Stromal cell of bone marrow (primary cell): Measurements from ENCODE around the gene STK32C.

Experiments
- DNase-seq: peaks from one replicate; pipeline ENCODE4 v3.0.0-alpha.2; 2012; ENCODE audit warnings: low read depth

STK32C gene

DNA sequence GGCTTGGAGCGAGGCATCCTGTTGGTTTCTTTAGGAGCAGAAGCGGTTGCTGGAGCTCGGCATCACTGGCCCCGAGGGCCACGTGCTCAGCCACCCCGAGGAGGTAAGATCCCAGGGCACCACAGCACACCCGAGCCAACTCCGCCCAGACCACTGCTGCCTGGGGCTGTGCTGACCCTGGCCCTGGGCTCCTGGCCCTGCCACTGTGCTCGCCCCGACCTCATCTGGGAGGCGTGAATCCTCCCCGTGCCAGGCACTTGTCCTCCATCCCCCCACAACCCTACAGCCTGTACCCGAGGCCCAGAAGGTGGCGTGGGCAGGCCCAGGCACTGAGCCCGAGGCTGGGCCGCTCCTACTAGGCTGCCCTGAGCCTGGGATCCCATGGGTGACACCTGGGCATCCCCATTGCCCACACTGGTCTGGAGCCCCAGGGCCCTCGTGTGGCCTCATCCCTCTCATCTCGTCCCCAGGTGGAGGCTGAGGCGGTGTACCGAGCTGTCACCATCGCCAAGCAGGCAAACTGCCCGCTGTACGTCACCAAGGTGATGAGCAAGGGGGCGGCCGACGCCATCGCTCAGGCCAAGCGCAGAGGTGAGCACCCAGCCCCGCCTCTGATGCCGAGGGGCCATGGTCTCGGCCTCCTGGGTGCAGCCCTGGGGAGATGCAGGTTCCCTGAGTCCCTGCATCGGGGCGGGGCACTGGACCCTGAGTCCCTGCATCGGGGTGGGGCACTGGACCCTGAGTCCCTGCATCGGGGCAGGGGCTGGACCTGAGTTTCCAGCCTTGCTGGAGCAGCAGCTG lies 109.2 kb downstream of the STK32C start:
- no peak for DNase-seq

GRCh38 chr10:132198068-132198370 lies 109.7 kb downstream of the STK32C start:
- DNase-seq, result no peak

DNA sequence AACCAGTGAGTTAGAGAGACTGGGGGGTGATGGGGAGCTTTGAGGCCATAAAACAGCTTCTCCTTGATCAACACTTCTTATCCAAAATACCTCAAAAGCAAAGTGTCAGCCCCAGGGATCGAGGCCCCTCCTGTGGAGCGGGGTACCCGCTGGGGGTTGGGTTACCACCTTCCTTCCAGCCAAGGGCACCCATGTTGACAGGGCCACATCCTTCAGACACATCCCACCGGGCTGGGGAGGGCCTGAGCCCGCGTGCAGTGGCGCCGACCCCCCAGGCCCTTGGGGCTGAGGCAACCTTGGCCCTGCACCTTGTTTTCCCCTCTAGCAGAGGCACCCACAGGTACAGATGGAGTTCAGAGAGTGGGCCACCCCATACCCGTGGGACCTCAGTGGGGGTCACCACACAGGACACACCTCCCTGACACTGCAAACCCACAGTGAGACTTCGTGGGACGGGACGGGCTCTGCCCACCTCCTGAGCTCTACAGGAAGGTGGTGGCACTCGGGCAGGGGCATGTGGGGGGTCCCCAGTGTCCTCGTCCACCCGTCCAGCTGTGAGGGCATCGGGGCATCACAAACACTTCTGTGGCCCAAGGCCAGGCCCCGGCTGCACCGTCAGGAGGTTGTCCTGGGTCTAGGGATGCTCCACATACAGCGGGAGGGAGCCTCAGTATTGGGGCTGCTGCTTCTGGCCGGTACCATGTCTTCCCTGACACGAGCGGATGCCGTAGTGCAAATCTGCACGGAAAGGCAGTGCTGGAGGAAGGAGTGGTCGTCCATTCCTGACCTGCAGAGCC lies 110.3 kb downstream of the STK32C start:
- DNase-seq, result no peak

- no peak for DNase-seq
Observed at GRCh38 chr10:132196178-132197113, 111.3 kb downstream of the STK32C start.

GRCh38 chr10:132195366-132196075 lies 112.2 kb downstream of the STK32C start:
- DNase-seq, result no peak

DNA sequence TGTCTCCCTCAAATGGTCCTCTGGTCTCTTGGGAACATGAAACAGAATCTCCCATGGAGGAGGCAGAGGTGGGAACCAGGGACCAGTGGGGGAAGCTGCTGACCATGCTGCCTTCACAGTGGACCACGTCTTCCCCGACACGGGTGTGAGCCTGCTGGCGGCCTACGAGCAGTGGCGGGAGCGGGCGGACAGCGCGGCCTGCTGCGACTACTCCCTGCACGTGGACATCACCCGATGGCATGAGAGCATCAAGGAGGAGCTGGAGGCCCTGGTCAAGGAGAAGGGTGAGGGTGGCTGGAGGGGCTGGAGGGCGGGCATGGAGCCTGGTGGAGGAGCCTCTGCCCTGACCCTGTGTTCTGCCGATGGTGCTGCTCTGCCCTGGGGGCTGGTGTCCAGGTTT lies 113.0 kb downstream of the STK32C start:
- DNase-seq, result no peak

- no peak for DNase-seq
Observed at GRCh38 chr10:132193907-132194552, 113.7 kb downstream of the STK32C start.

DNA sequence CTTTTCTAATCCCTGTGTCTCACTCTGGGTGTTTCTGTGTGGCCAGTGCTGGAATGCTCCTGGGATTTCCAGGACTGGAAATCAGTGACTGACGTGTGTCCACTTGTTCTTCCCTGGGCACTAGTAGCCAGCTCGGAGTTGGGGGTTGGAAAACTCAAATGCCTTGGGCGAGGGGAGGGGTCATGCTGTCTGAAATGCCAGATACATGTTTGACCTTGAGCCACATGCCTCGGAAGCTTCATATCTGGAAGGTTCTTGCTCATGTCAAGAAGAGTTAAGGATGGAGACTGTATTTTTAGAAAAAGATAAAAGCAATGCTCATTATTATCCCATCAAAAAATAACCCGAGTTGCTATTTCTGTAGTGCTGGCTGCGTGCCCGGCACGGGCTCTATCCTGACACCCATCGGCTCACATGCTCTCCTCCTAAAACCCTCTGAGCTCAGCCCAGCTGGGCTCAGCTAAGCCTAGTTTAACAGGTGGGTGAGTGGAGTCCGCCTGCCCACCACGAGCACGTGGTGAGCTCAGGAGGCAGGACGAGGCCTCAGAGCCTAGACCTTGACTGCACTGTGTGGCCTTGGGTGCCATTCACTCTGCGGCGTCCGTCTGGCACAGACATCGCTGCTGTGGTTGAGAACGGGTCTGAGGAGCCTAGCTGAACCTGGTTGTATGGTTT lies 114.6 kb downstream of the STK32C start:
- no peak for DNase-seq

GRCh38 chr10:132192076-132192975 lies 115.4 kb downstream of the STK32C start:
- DNase-seq, result no peak

GRCh38 chr10:132189810-132190422 lies 117.8 kb downstream of the STK32C start:
- no peak for DNase-seq

- no peak for DNase-seq
Observed at GRCh38 chr10:132189016-132189415, 118.7 kb downstream of the STK32C start.

DNA sequence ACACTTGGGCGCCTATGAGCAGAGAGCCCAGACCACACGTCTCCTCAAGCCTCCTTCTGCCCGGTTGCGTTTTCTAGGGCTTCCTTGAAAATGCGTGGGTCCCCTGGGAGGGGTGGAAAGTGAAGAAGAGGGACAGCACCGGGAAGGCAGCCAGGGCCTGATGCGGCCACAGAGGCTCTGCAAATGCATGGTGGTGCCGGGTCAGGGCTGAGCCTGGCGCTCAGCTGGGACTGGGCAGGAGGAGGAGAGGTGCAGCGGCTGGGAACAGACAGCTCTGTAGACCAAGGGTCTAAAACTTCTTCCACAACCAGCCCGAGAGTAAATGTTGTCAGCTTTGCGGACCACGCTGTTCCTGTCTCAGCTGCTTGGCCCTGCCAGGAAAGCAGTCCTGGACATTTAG lies 119.4 kb downstream of the STK32C start:
- DNase-seq, result no peak

DNA sequence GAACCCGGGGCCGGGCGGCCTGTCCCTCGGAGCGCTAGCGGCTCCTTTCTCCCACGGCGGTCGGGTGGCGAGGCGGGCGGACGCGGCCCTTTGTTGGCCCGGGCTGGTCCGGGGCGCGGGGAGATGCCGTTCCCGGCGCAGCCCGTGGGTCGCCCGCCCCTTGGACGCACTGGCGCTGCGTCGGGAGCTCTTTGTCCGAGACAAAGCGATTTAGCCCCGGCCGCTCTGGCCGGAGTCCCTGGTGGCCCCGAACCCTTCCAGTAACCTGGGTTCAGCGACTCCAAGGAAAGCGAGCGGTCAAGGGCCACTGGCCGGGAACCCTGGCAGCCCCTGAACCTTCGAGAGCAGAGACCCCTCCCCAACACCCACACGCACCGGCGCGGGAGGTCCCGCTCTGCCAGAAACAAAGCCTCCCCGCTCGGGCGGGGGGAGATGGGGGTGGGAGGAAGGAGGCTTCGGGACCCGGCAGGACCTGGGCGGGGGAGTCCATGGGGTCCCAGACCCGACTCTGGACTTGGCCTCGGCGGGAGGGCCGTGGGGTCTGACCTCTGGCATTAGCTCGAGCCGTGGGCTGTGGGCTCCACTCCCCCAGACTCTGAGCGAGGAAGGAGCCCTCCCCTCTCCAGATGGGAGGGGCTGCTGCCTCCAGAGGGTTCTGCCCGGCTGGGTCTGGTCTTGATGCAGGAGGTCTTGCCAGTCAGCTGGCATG lies 120.2 kb downstream of the STK32C start:
- DNase-seq, result no peak

GRCh38 chr10:132186488-132187429 lies 121.0 kb downstream of the STK32C start, which contains the start of gene DPYSL4:
Gene DPYSL4 (plus strand): TSS chr10:132186948. CDS start chr10:132187064, 116 bp downstream.
- no peak for DNase-seq

DNA sequence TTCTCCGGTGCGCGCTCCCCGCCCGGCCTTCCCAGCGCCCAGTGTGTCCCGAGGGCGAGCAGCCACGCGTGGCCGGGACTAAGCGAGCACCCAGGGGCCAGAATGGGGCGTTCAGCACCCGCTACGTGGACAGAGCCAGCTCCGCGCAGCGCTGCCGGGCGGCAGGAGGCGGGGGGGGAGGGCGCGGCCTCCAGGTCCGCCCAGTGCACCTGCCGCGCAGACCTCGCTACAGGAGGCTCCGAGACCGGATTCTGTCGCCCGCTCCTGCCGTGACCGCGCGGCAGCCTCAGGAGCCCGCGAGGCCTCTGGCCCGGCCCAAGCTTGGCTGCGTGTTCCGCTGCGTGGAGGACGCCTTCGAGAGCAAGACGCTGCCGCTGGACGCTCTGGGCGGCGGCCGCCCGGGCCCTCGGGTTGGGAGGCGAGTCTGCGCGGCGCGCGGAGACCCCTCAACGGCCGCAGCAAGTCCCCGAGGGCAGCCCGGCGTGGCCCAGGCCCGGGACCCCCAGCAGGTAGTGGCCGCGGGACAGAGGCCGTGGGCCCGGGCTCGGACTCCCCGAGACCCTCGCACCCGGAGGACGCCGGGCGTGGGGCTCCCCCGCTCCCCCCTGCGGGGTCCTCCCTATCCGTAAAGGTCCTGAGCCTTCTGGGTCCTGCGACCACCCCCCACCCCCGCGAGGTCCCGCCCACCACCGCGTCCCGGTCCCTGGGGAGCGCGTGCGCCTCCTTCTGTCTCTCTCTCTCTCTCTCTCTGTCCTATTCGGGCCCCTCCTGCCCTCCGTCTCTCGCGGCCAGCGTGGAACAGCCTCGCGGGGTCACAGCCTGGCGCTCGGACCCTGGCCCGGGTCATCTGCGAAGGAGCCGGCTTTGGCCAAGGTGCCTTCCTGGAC lies 121.9 kb downstream of the STK32C start:
- DNase-seq, result no peak
